PC-9 (cell line): ENCODE data around the gene COTL1.

Source experiments
- EZH2 ChIP-seq: fragments of 200-600 bp; sonication (generic); IDR thresholded peaks from 2 replicates; pipeline ENCODE4 v1.8.0; 2017; ENCODE audit warnings: antibody characterized with exemption, low read depth
- TF ChIP-seq, protein P1 (sequence below): fragments of 200-600 bp; sonication (generic); conservative IDR thresholded peaks from 2 replicates; pipeline ENCODE4 v1.6.1; 2017; ENCODE audit warnings: mixed run types, antibody characterized with exemption, mild to moderate bottlenecking, moderate library complexity

DNA sequence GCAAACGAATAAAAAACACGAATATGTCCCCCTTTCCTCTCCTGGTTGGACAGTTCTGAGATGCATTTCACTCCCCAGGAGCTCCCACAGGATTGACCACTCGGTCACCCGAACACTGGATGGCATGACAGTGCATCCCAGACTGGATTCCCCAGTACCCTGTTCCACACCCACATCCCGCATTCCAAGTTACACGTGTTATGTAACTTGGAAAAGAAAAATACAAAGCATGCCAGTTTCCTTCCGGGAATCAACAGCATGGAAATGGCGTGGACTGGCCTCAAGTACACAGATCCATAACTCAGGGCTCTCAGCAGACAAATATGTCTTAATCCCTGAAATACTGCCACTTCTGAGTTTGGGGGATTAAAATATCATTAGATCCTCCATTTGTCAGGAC is 17.8 kb upstream of the COTL1 start:
- TF ChIP-seq, protein P1, sequence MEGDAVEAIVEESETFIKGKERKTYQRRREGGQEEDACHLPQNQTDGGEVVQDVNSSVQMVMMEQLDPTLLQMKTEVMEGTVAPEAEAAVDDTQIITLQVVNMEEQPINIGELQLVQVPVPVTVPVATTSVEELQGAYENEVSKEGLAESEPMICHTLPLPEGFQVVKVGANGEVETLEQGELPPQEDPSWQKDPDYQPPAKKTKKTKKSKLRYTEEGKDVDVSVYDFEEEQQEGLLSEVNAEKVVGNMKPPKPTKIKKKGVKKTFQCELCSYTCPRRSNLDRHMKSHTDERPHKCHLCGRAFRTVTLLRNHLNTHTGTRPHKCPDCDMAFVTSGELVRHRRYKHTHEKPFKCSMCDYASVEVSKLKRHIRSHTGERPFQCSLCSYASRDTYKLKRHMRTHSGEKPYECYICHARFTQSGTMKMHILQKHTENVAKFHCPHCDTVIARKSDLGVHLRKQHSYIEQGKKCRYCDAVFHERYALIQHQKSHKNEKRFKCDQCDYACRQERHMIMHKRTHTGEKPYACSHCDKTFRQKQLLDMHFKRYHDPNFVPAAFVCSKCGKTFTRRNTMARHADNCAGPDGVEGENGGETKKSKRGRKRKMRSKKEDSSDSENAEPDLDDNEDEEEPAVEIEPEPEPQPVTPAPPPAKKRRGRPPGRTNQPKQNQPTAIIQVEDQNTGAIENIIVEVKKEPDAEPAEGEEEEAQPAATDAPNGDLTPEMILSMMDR = no peak
- TF ChIP-seq EZH2 = no peak
